ENCODE results near the gene GET4.

DNA sequence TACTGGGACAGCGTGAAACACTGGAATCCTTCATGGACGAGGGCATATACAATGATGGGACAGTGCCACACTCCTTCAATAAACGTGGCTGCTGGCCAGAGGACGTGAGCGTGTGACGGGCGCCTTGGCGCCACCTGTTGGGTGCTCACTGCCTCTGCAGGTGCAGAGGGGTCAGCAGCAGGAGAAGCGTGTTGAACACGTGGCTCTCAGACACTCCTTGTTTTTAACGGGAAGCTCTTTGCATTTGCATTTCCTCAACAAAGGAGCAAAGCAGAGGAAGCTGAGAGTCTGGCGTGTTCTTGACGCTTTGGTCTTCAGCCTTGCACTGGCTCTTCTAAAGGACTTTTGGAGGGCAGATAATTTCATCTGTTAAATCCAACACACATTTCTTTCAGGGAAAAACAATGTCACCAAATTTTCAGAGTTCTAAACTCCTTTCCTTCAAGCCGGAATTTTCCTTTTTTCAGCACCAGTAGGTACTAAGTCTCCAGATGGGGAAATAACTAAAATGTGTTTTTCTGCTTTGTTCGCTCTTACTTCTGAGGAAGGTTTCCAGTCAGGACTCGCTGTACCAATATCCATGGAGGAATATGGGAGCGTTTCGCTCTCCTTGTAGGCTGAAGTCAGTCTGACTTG lies 2.9 kb upstream of the GET4 start:
- TF ChIP-seq, protein P1, sequence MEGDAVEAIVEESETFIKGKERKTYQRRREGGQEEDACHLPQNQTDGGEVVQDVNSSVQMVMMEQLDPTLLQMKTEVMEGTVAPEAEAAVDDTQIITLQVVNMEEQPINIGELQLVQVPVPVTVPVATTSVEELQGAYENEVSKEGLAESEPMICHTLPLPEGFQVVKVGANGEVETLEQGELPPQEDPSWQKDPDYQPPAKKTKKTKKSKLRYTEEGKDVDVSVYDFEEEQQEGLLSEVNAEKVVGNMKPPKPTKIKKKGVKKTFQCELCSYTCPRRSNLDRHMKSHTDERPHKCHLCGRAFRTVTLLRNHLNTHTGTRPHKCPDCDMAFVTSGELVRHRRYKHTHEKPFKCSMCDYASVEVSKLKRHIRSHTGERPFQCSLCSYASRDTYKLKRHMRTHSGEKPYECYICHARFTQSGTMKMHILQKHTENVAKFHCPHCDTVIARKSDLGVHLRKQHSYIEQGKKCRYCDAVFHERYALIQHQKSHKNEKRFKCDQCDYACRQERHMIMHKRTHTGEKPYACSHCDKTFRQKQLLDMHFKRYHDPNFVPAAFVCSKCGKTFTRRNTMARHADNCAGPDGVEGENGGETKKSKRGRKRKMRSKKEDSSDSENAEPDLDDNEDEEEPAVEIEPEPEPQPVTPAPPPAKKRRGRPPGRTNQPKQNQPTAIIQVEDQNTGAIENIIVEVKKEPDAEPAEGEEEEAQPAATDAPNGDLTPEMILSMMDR (IDR thresholded peaks at IDR 0.05): peak; percentile 88
- TF ChIP-seq EZH2phosphoT487 (IDR thresholded peaks at IDR 0.05) (no peak), EZH2 (IDR thresholded peaks at IDR 0.05) (no peak)
